GM23338 (cell line): Measurements from ENCODE around the gene ID3. TPM values are rescaled to one million over a fixed set of nuclear protein-coding genes. Genes with fewer than 3 reads are reported as not detected.

ENCODE experiments used
- ATAC-seq: fragments of 200-7000 bp; cut with Tn5 transposase; 3 replicates; pipeline ENCODE4 v1.9.1; 2020
- DNase-seq: peaks from one replicate; pipeline ENCODE4 v3.0.0-alpha.2; 2015; ENCODE audit warnings: low spot score
- H2AFZ ChIP-seq: fragments of 200-600 bp; sonication (generic); 2 replicates; pipeline ENCODE4 v1.8.0; 2016; ENCODE audit warnings: antibody characterized with exemption, mild to moderate bottlenecking, moderate library complexity
- H3F3A ChIP-seq: fragments of 200-600 bp; sonication (generic); replicated peaks from 2 replicates; pipeline ENCODE4 v1.8.0; 2017; ENCODE audit warnings: antibody characterized with exemption, mixed run types, low read depth
- H3K27ac ChIP-seq: fragments of 200-600 bp; sonication (generic); 2 replicates; pipeline ENCODE4 v1.6.1; 2016; ENCODE audit warnings: low read depth
- H3K27me3 ChIP-seq: fragments of 200-600 bp; sonication (generic); 2 replicates; pipeline ENCODE4 v1.8.0; 2016; ENCODE audit warnings: mild to moderate bottlenecking, mixed run types, moderate library complexity; ENCODE audit not compliant: insufficient read depth
- H3K36me3 ChIP-seq: fragments of 200-600 bp; sonication (generic); 2 replicates; pipeline ENCODE4 v1.8.0; 2016; ENCODE audit warnings: mild to moderate bottlenecking; ENCODE audit not compliant: insufficient read depth
- H3K4me1 ChIP-seq: fragments of 200-600 bp; sonication (generic); 2 replicates; pipeline ENCODE4 v1.8.0; 2016; ENCODE audit warnings: mild to moderate bottlenecking, moderate library complexity; ENCODE audit not compliant: insufficient read depth
- H3K4me2 ChIP-seq: fragments of 200-600 bp; sonication (generic); 2 replicates; pipeline ENCODE4 v1.7.1; 2017; ENCODE audit warnings: mixed run types
- H3K4me3 ChIP-seq: fragments of 200-600 bp; sonication (generic); 2 replicates; pipeline ENCODE4 v1.6.1; 2016; ENCODE audit warnings: mixed run types
- H3K79me2 ChIP-seq: fragments of 200-600 bp; sonication (generic); replicated peaks from 2 replicates; pipeline ENCODE4 v1.8.0; 2017; ENCODE audit warnings: mild to moderate bottlenecking; ENCODE audit not compliant: insufficient read depth
- H3K9me2 ChIP-seq: fragments of 200-600 bp; sonication (generic); 2 replicates; pipeline ENCODE4 v1.8.0; 2017; ENCODE audit not compliant: insufficient read depth
- H4K20me1 ChIP-seq: fragments of 200-600 bp; sonication (generic); replicated peaks from 2 replicates; pipeline ENCODE4 v1.8.0; 2017; ENCODE audit warnings: mild to moderate bottlenecking; ENCODE audit not compliant: insufficient read depth
- H3K27ac Mint-ChIP-seq: 2 replicates; pipeline ENCODE4 v1.8.0; 2020; ENCODE audit warnings: inconsistent platforms, mild to moderate bottlenecking, moderate library complexity, mixed read lengths
- H3K27me3 Mint-ChIP-seq: 3 replicates; pipeline ENCODE4 v1.8.0; 2022; ENCODE audit warnings: low read depth, mild to moderate bottlenecking, moderate library complexity, mixed read lengths, inconsistent platforms; ENCODE audit not compliant: insufficient read depth, poor library complexity
- H3K36me3 Mint-ChIP-seq: 3 replicates; pipeline ENCODE4 v1.8.0; 2021; ENCODE audit warnings: low read depth, mild to moderate bottlenecking, inconsistent platforms, moderate library complexity, mixed read lengths
- H3K4me1 Mint-ChIP-seq: 3 replicates; pipeline ENCODE4 v1.8.0; 2020; ENCODE audit warnings: mild to moderate bottlenecking, inconsistent platforms, mixed read lengths
- H3K4me3 Mint-ChIP-seq: 3 replicates; pipeline ENCODE4 v1.8.0; 2021; ENCODE audit warnings: moderate library complexity, mild to moderate bottlenecking, inconsistent platforms, mixed read lengths
- H3K9me3 Mint-ChIP-seq: 3 replicates; pipeline ENCODE4 v1.8.0; 2020; ENCODE audit warnings: moderate library complexity, mild to moderate bottlenecking, inconsistent platforms, mixed read lengths
- CREB1 ChIP-seq: fragments of 250-450 bp; sonication (Bioruptor Pico); IDR thresholded peaks from 2 replicates; pipeline ENCODE4 v1.5.0; 2020; ENCODE audit warnings: low read depth, mild to moderate bottlenecking, moderate library complexity
- CTCF ChIP-seq, 2 experiments: fragments of 200-600 bp in 1 of 2; sonication (generic) in 1 of 2; conservative IDR thresholded peaks; 2 replicates each; pipeline versions ENCODE4 v1.5.1 to v1.6.1; 2016 to 2017; ENCODE audit warnings: antibody characterized with exemption in 2 of 2, low read depth in 2 of 2, mild to moderate bottlenecking in 2 of 2, moderate library complexity in 1 of 2
- ETS1 ChIP-seq: IDR thresholded peaks from 2 replicates; pipeline ENCODE4 v1.6.1; 2016; ENCODE audit warnings: antibody characterized with exemption
- EZH2 ChIP-seq: fragments of 200-600 bp; sonication (generic); IDR thresholded peaks from one replicate; pipeline ENCODE4 v1.8.0; 2017; ENCODE audit warnings: antibody characterized with exemption, mild to moderate bottlenecking, low read depth; ENCODE audit not compliant: unreplicated experiment
- EZH2phosphoT487 ChIP-seq: fragments of 200-600 bp; sonication (generic); IDR thresholded peaks from one replicate; pipeline ENCODE4 v1.8.1; 2018; ENCODE audit warnings: antibody characterized with exemption; ENCODE audit not compliant: unreplicated experiment
- JUNB ChIP-seq: IDR thresholded peaks from one replicate; pipeline ENCODE4 v1.6.1; 2016; ENCODE audit warnings: antibody characterized with exemption; ENCODE audit not compliant: unreplicated experiment
- NANOG ChIP-seq: IDR thresholded peaks from 2 replicates; pipeline ENCODE4 v1.6.1; 2016; ENCODE audit warnings: antibody characterized with exemption, borderline replicate concordance
- POLR2AphosphoS5 ChIP-seq: IDR thresholded peaks from 2 replicates; pipeline ENCODE4 v1.6.1; 2016; ENCODE audit warnings: antibody characterized with exemption, low read depth
- REST ChIP-seq: IDR thresholded peaks from one replicate; pipeline ENCODE4 v1.6.1; 2018; ENCODE audit warnings: antibody characterized with exemption; ENCODE audit not compliant: unreplicated experiment
- STAT1 ChIP-seq: IDR thresholded peaks from one replicate; pipeline ENCODE4 v1.6.1; 2016; ENCODE audit warnings: antibody characterized with exemption; ENCODE audit not compliant: unreplicated experiment
- ZNF114 ChIP-seq: fragments of 250-450 bp; sonication (Bioruptor Pico); IDR thresholded peaks from 2 replicates; pipeline ENCODE4 v1.5.0; 2020; ENCODE audit warnings: mild to moderate bottlenecking, moderate library complexity
- ZNF331 ChIP-seq: fragments of 250-450 bp; sonication (Bioruptor Pico); IDR thresholded peaks from 2 replicates; pipeline ENCODE4 v1.5.0; 2020; ENCODE audit warnings: low read depth, mild to moderate bottlenecking, moderate library complexity
- ZNF462 ChIP-seq: fragments of 250-450 bp; sonication (Bioruptor Pico); IDR thresholded peaks from 2 replicates; pipeline ENCODE4 v1.5.0; 2020; ENCODE audit warnings: mild to moderate bottlenecking, moderate library complexity
- polyA plus RNA-seq: library from polyadenylated mRNA; unstranded; fragments of >200 nt; fragmentation: Nextera tagmentation; extraction: Ambion mirVana; gene quantifications from 2 replicates; pipeline ENCODE4 v1.2.1, GENCODE V29; 2016
- total RNA-seq: library from RNA; depleted of rRNA; stranded (reverse); fragments of >200 nt; shearing (Covaris generic); gene quantifications from 2 replicates; pipeline ENCODE4 v1.2.3, GENCODE V29; 2014

Gene ID3
- total and polyA plus RNA-seq, 2 experiments from 2014 or later, result 164 to 345 TPM

- peak; percentile 27 for ATAC-seq
Measured at GRCh38 chr1:23567996-23568607, 8.8 kb upstream of the ID3 start.

More at GRCh38 chr1:23567996-23568607, 8.8 kb upstream of the ID3 start:
- Histone ChIP-seq H3K79me2 (no peaks in the 10 kb centered on the region), H3K4me3 (peak overlapping the region; percentile 63), H3K27me3 (peaks cover 21% of the 10 kb centered on the region), H3K9me2 (no peaks in the 10 kb centered on the region), H3F3A (peaks cover 7% of the 10 kb centered on the region; the same call in 1 of the 2 replicates), H3K4me2 (peak overlapping the region; percentile 90), H3K4me1 (peaks cover 22% of the 10 kb centered on the region), H3K36me3 (no peaks in the 10 kb centered on the region), H2AFZ (no peak overlapping the region; the same call in 1 of the 2 replicates), H3K27ac (no peak overlapping the region; the same call in 1 of the 2 replicates), H4K20me1 (no peaks in the 10 kb centered on the region)
- H3K4me1 Mint-ChIP-seq, result peaks cover 41% of the 10 kb centered on the region
- H3K9me3 Mint-ChIP-seq, result no peaks in the 10 kb centered on the region; the same call in 2 of the 3 replicates
- peaks cover 21% of the 10 kb centered on the region for H3K27me3 Mint-ChIP-seq
- TF ChIP-seq ETS1, result no peak
- TF ChIP-seq REST, result no peak
- TF ChIP-seq JUNB, result no peak
- TF ChIP-seq EZH2phosphoT487, result no peak
- TF ChIP-seq EZH2, result no peak
- TF ChIP-seq CTCF (conservative IDR thresholded peaks at IDR 0.05; ENCODE audit: low read depth in 2 of 2), result no peak
- TF ChIP-seq CREB1, result no peak
- no peak for TF ChIP-seq NANOG
- no peak for TF ChIP-seq POLR2AphosphoS5
- TF ChIP-seq ZNF462, result no peak
- TF ChIP-seq STAT1, result no peak
- no peak for TF ChIP-seq ZNF331
- no peak for TF ChIP-seq ZNF114 (CRISPR knock-in tag)
- H3K36me3 Mint-ChIP-seq, result no peaks in the 10 kb centered on the region; the same call in 2 of the 3 replicates
- DNase-seq, result peak; percentile 70
- H3K27ac Mint-ChIP-seq, result peak overlapping the region; percentile 87
- peak overlapping the region; percentile 80 for H3K4me3 Mint-ChIP-seq
